Thymus (tissue), 14 donors: ENCODE measurements around the gene ARID4B. TPM values are rescaled to one million over a fixed set of nuclear protein-coding genes. Genes with fewer than 3 reads are reported as not detected.

Source experiments
- DNase-seq, 9 donors: peaks; one replicate each; pipeline ENCODE4 v3.0.0-alpha.2; 2013; ENCODE audit warnings: low spot score in 9 of 9, low read depth in 6 of 9, missing footprints in 1 of 9
- H3K27ac ChIP-seq, 2 donors: one replicate each; pipeline ENCODE4 v1.5.1; 2013; ENCODE audit warnings: control low read depth in 1 of 2, low read depth in 1 of 2, low read length in 1 of 2, mild to moderate bottlenecking in 1 of 2, moderate library complexity in 1 of 2
- H3K27me3 ChIP-seq, 2 donors: one replicate each; pipeline ENCODE4 v1.5.1; 2013; ENCODE audit warnings: low read length in 1 of 2; ENCODE audit not compliant: control insufficient read depth in 2 of 2, insufficient read depth in 1 of 2
- H3K36me3 ChIP-seq, 2 donors: one replicate each; pipeline ENCODE4 v1.5.1; 2013; ENCODE audit warnings: low read length in 1 of 2, mild to moderate bottlenecking in 1 of 2, moderate library complexity in 1 of 2; ENCODE audit not compliant: control insufficient read depth in 2 of 2, insufficient read depth in 2 of 2
- H3K4me1 ChIP-seq, 2 donors: one replicate each; pipeline ENCODE4 v1.5.1; 2013; ENCODE audit warnings: low read length in 2 of 2; ENCODE audit not compliant: control insufficient read depth in 2 of 2, insufficient read depth in 2 of 2
- H3K4me3 ChIP-seq, 2 donors: one replicate each; pipeline ENCODE4 v1.5.1; 2013; ENCODE audit warnings: low read length in 2 of 2, control low read depth in 1 of 2, mild to moderate bottlenecking in 1 of 2
- H3K9me3 ChIP-seq, 2 donors: one replicate each; pipeline ENCODE4 v1.5.1; 2013; ENCODE audit warnings: low read length in 1 of 2, mild to moderate bottlenecking in 1 of 2; ENCODE audit not compliant: control insufficient read depth in 2 of 2, insufficient read depth in 1 of 2
- WGBS: extraction: QIAGEN DNeasy Blood & Tissue Kit; methylation state at CpG from one replicate; pipeline ENCODE4 v1.1.7; 2013; 5-methylcytosine and 5-hydroxymethylcytosine counted together
- long read RNA-seq, 10 donors: transcript quantifications; one replicate each; lab custom pipeline, GENCODE V29; 2026
- polyA plus RNA-seq: library from polyadenylated mRNA; stranded (reverse); fragments of 200-250 nt; gene quantifications from one replicate; pipeline ENCODE4 v1.2.3, GENCODE V29; 2013
- total RNA-seq: library from RNA; stranded (reverse); fragments of 120-200 nt; gene quantifications from one replicate; pipeline ENCODE4 v1.2.4, GENCODE V29; 2013
- donor health status: healthy.

Gene ARID4B, protein sequence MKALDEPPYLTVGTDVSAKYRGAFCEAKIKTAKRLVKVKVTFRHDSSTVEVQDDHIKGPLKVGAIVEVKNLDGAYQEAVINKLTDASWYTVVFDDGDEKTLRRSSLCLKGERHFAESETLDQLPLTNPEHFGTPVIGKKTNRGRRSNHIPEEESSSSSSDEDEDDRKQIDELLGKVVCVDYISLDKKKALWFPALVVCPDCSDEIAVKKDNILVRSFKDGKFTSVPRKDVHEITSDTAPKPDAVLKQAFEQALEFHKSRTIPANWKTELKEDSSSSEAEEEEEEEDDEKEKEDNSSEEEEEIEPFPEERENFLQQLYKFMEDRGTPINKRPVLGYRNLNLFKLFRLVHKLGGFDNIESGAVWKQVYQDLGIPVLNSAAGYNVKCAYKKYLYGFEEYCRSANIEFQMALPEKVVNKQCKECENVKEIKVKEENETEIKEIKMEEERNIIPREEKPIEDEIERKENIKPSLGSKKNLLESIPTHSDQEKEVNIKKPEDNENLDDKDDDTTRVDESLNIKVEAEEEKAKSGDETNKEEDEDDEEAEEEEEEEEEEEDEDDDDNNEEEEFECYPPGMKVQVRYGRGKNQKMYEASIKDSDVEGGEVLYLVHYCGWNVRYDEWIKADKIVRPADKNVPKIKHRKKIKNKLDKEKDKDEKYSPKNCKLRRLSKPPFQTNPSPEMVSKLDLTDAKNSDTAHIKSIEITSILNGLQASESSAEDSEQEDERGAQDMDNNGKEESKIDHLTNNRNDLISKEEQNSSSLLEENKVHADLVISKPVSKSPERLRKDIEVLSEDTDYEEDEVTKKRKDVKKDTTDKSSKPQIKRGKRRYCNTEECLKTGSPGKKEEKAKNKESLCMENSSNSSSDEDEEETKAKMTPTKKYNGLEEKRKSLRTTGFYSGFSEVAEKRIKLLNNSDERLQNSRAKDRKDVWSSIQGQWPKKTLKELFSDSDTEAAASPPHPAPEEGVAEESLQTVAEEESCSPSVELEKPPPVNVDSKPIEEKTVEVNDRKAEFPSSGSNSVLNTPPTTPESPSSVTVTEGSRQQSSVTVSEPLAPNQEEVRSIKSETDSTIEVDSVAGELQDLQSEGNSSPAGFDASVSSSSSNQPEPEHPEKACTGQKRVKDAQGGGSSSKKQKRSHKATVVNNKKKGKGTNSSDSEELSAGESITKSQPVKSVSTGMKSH (N-terminal part only)
- 36.9 TPM for total RNA-seq
- polyA plus RNA-seq, result 41.8 TPM
- long read RNA-seq, donor 1, result 0 reads
- long read RNA-seq, donor 2, full-length matches to known transcripts, result 8 of 214 reads
- long read RNA-seq, donor 2, partial matches to known transcripts, result 206 of 214 reads
- long read RNA-seq, donor 2, other reads (novel, unspliced or antisense), result 0 of 214 reads
- long read RNA-seq, donor 3, partial matches to known transcripts, result 16 of 19 reads
- long read RNA-seq, donor 3, other reads (novel, unspliced or antisense), result 0 of 19 reads
- long read RNA-seq, donor 4, partial matches to known transcripts, result 5 of 7 reads
- long read RNA-seq, donor 4, other reads (novel, unspliced or antisense), result 0 of 7 reads
- long read RNA-seq, donor 5, partial matches to known transcripts, result 7 of 9 reads
- long read RNA-seq, donor 5, other reads (novel, unspliced or antisense), result 0 of 9 reads
- long read RNA-seq, donor 6, full-length matches to known transcripts, result 2 of 19 reads
- long read RNA-seq, donor 6, partial matches to known transcripts, result 17 of 19 reads
- long read RNA-seq, donor 6, other reads (novel, unspliced or antisense), result 0 of 19 reads
- long read RNA-seq, donor 7, full-length matches to known transcripts, result 5 of 59 reads
- long read RNA-seq, donor 7, partial matches to known transcripts, result 54 of 59 reads
- long read RNA-seq, donor 7, other reads (novel, unspliced or antisense), result 0 of 59 reads
- long read RNA-seq, donor 8, partial matches to known transcripts, result 6 of 7 reads
- long read RNA-seq, donor 8, other reads (novel, unspliced or antisense), result 0 of 7 reads
- long read RNA-seq, donor 9, partial matches to known transcripts, result 10 of 12 reads
- long read RNA-seq, donor 9, other reads (novel, unspliced or antisense), result 0 of 12 reads
- long read RNA-seq, donor 10, partial matches to known transcripts, result 9 of 10 reads
- long read RNA-seq, donor 10, other reads (novel, unspliced or antisense), result 0 of 10 reads

DNA sequence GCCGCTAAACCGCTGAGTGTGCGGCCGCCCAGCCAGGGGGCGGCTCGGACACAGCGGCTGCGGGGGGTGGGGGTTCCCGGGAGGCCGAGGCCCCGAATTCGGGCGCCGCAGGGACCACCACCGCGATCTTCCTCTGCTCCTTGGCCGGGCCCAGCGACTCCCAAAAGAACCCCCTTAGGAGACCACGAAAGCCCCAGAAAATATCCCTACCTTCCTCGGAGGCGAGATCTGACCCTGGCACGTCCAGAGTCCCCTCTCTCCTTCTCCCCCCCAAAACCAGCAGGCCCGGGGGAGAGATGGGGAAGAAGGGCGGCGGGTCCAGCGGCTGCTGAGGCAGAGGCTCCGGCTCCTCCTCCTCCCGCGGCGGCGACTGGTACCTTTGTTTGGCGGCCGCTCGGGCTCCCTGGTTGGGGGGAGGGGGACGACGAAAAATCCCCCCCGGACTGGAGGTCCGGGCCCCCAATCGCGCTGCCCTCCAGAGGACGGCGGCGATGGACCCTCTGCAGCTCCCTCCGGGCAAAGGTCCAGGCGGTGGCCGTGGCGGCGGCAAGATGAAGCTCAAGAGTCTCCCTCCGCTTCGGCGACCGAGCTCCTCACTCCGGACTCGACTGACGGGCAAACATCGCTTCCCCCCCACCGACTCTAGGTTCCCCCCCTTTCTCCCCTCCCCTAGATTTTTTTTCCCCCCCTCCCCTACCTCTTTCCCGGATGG, at the start of gene ARID4B:
TSS of gene ARID4B (minus strand) at position 621 of the 712 bp plus-strand sequence. CDS start 1,260 bp downstream, outside the sequence.
- Histone ChIP-seq H3K36me3 (peaks cover 2 to 11% of the 10 kb centered on the region in 2 donors), H3K4me3 (peak within 1 kb of the TSS; percentile 99), H3K27ac (peak within 1 kb of the TSS; percentile 98 to 99), H3K9me3 (peaks cover 0 to 1% of the 10 kb centered on the region in 2 donors), H3K4me1 (peaks cover 8 to 11% of the 10 kb centered on the region in 2 donors), H3K27me3 (no peaks in the 10 kb centered on the region)
- WGBS, result under 1% methylated on average over 58 of the region's 58 CpGs
- peak in 1 of 9 donors; percentile 49 for DNase-seq

DNA sequence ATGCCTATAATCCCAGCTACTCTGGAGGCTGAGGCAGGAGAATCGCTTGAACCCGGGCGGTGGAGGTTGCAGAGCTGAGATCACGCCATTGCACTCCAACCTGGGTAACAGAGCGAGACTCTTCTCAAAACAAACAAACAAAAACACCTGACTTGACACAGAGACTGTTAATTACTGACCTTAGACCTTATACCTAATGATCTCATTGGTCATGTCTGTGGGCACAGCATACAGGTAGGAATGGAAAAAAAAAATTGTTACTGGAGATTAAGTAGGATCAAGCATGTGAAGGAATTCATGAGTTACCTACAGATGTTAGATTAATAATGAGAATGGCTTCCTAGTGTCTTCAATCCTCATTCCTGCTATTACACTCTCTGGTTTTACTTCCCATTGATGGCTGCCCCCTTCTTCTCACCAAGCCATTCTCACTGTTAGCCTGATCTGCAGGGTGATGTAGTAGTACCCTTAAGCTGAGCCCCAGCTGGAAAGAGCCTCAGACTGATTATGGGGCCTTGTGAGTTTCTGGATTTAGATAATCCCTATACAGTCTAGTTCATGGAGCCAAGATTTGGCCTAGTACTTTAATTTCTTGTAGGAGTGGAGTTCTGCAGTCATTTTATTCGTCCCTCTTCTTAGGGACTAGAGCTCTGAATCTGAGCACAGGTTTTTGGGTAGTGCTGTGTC, 48.1 kb upstream of the ARID4B start:
- DNase-seq, result no peak
- H3K4me1 ChIP-seq, result no peaks in the 10 kb centered on the region
- no peaks in the 10 kb centered on the region for H3K27me3 ChIP-seq
- peaks cover 3 to 7% of the 10 kb centered on the region in 2 donors for H3K36me3 ChIP-seq
- no peak overlapping the region for H3K27ac ChIP-seq
- no peak overlapping the region for H3K4me3 ChIP-seq
- no peaks in the 10 kb centered on the region for H3K9me3 ChIP-seq
- 98% methylated on average over 6 of the region's 6 CpGs for WGBS

DNA sequence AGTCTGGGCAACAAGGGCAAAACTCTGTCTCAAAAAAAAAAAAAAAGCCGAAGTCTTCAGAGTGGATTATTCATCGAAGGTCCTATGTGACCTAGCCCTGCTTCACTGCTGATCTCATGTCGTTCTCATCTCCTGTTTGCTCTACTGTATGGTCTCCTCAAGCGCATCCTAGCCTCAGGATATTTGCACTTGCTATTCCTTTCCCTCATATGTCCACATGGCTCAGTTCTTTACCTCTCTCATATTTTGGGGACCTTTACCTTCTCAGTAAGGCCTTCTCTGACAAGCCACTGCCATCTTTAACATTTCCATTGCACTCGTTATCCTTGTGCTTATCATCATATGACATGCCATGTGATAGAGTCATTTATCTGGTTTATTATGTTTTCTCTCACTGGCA, 41.8 kb upstream of the ARID4B start:
- no peaks in the 10 kb centered on the region for H3K36me3 ChIP-seq
- peaks cover 0 to 4% of the 10 kb centered on the region in 2 donors for H3K4me1 ChIP-seq
- over 99% methylated on average over 5 of the region's 5 CpGs for WGBS
- no peak for DNase-seq
- no peaks in the 10 kb centered on the region for H3K9me3 ChIP-seq
- H3K27me3 ChIP-seq, result no peaks in the 10 kb centered on the region
- H3K27ac ChIP-seq, result no peak overlapping the region
- H3K4me3 ChIP-seq, result no peak overlapping the region

DNA sequence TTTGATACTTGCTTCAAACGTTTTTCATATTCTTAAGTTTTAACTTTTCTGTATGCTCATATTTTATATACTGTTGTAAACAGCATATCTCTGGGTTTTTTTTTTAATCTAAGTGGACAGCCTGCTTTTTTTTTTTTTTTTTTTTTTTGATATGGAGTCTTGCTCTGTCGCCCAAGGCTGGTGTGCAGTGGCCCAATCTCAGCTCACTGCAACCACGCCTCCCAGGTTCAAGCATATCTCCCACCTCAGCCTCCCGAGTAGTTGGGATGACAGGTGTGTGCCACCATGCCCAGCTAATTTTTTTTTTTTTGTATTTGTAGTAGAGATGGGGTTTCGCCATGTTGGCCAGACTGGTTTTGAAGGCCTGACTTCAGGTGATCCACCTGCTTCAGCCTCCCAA, 40.4 kb upstream of the ARID4B start:
- DNase-seq, result no peak
- peaks cover 0 to 4% of the 10 kb centered on the region in 2 donors for H3K4me1 ChIP-seq
- H3K27ac ChIP-seq, result no peak overlapping the region
- no peaks in the 10 kb centered on the region for H3K36me3 ChIP-seq
- no peaks in the 10 kb centered on the region for H3K9me3 ChIP-seq
- WGBS, result 89% methylated on average over 5 of the region's 5 CpGs
- H3K27me3 ChIP-seq, result no peaks in the 10 kb centered on the region
- H3K4me3 ChIP-seq, result no peak overlapping the region

DNA sequence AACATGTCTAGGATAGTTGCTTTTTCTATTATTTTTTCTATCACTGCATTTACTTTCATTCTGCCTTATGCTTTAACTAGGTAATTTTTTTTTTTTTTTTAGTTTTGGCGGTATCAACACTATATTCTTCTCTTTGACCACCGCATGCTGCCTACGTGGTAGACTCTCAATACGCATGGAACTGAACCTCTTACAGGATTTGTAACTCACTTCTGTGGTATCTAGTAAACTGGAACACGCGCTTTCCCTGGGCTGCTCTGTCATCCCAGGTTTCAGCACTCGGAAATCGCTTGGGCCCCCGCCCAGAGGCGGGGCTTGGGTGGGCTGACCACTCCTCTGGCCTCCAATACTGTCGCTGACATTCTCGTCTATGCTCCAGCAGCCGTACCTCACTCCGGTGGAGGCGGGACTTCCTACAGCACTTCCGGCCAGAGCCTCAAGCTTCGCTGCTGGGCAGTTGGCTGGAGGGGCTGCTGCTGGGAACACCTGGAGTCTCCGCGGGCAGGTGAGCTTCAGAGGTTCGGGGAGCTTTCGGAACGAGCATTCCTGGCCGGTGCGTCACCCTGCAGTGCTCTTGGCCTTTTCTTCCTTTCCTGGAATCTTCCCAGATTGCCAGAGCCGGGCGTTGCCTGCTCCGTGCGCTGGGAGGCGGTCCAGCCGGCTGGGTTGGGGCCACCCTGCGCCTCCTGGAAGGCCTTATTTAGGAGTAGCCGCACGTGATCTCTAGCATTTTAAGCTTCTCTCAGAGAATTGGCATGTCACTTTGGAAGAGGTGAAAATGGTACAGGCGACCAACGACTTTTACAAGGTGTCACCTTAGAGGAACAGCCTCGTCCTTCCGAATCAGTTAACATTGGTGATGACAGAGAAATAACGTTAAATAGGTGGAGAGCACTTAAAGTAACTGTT, 39.3 kb upstream of the ARID4B start, which contains the start of gene TBCE:
TSS of gene TBCE (plus strand) at position 428 of the 909 bp plus-strand sequence. CDS start 12,623 bp downstream, outside the sequence.
- DNase-seq, result peak; percentile 60 to 87 (median 74)
- no peaks in the 10 kb centered on the region for H3K27me3 ChIP-seq
- H3K36me3 ChIP-seq, result no peaks in the 10 kb centered on the region
- H3K4me3 ChIP-seq, result peak within 1 kb of the TSS; percentile 80 to 95
- peaks cover 0 to 4% of the 10 kb centered on the region in 2 donors for H3K4me1 ChIP-seq
- WGBS, result under 1% methylated on average over 38 of the region's 38 CpGs
- H3K27ac ChIP-seq, result peak within 1 kb of the TSS; percentile 69 to 82
- H3K9me3 ChIP-seq, result no peaks in the 10 kb centered on the region

DNA sequence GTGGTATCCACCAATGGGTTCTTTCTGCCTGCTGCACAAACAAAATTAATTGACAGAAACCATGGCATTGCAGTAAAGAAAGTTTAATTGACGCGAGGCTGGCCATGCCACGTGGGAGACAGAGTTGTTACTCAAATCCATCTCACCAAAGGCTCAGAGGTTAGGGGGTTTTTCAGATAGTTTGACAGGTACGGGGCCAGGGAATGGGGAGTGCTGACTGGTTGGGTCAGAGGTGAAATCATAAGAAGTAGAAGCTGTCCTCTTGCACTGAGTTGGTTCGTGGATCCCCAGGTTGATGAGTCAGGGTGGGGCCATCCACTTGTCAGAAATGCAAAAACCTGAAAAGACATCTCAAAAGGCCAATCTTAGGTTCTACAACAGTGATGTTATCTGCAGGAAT, 38.3 kb upstream of the ARID4B start:
- H3K9me3 ChIP-seq, result no peaks in the 10 kb centered on the region
- no peak overlapping the region for H3K27ac ChIP-seq
- no peaks in the 10 kb centered on the region for H3K27me3 ChIP-seq
- peaks cover 0 to 4% of the 10 kb centered on the region in 2 donors for H3K4me1 ChIP-seq
- WGBS, result 94% methylated on average over 5 of the region's 5 CpGs
- no peak overlapping the region for H3K4me3 ChIP-seq
- DNase-seq, result no peak
- no peaks in the 10 kb centered on the region for H3K36me3 ChIP-seq
